ENCODE data around the gene ASPN.

Gene ASPN

GRCh38 chr9:92524881-92525280, 42.6 kb upstream of the ASPN start:
- H3K4me3 ChIP-seq (replicated peaks; ENCODE audit: low read depth, low read length) = no peak overlapping the region
- DNase-seq (ENCODE audit: extremely low read depth, low read depth) = no peak
- no peak for TF ChIP-seq CTCF (IDR thresholded peaks at IDR 0.05; ENCODE audit: low read depth, low read length, missing control alignments)

- no peak for TF ChIP-seq CTCF (IDR thresholded peaks at IDR 0.05; ENCODE audit: low read depth, low read length, missing control alignments)
- no peak for DNase-seq (ENCODE audit: extremely low read depth, low read depth)
- no peak overlapping the region for H3K4me3 ChIP-seq (replicated peaks; ENCODE audit: low read depth, low read length)
Measured at GRCh38 chr9:92522983-92523970, 41.0 kb upstream of the ASPN start.

- no peak for TF ChIP-seq CTCF (IDR thresholded peaks at IDR 0.05; ENCODE audit: low read depth, low read length, missing control alignments)
- DNase-seq (ENCODE audit: extremely low read depth, low read depth) = no peak
- H3K4me3 ChIP-seq (replicated peaks; ENCODE audit: low read depth, low read length) = no peak overlapping the region
Measured at GRCh38 chr9:92520837-92521236, 38.5 kb upstream of the ASPN start.

- no peak for TF ChIP-seq CTCF (IDR thresholded peaks at IDR 0.05; ENCODE audit: low read depth, low read length, missing control alignments)
- no peak overlapping the region for H3K4me3 ChIP-seq (replicated peaks; ENCODE audit: low read depth, low read length)
- DNase-seq (ENCODE audit: extremely low read depth, low read depth) = no peak
Measured at GRCh38 chr9:92518199-92518598, 35.9 kb upstream of the ASPN start.

- no peak overlapping the region for H3K4me3 ChIP-seq (replicated peaks; ENCODE audit: low read depth, low read length)
- DNase-seq (ENCODE audit: extremely low read depth, low read depth) = no peak
- TF ChIP-seq CTCF (IDR thresholded peaks at IDR 0.05; ENCODE audit: low read depth, low read length, missing control alignments) = no peak
Measured at GRCh38 chr9:92517046-92517445, 34.7 kb upstream of the ASPN start.

GRCh38 chr9:92516521-92516920, 34.2 kb upstream of the ASPN start:
- DNase-seq (ENCODE audit: extremely low read depth, low read depth) = no peak
- no peak for TF ChIP-seq CTCF (IDR thresholded peaks at IDR 0.05; ENCODE audit: low read depth, low read length, missing control alignments)
- no peak overlapping the region for H3K4me3 ChIP-seq (replicated peaks; ENCODE audit: low read depth, low read length)

Data from HFF-Myc (cell line).